A172 (cell line): Measurements from ENCODE around the gene RYR1. TPM values are rescaled to one million over a fixed set of nuclear protein-coding genes. Genes with fewer than 3 reads are reported as not detected.
A peak's percentile ranks its signal among the peaks of the same experiment; 100 is the strongest.
"Not testable (repeated sequence)": the region's sequence is repeated elsewhere in the genome, so short reads cannot be mapped to it uniquely, and the experiment has no call there.

Experiments
- DNase-seq: peaks from one replicate; pipeline ENCODE4 v3.0.0-alpha.2; 2015; ENCODE audit warnings: low spot score
- total RNA-seq: library from RNA; depleted of rRNA; stranded (reverse); fragments of >200 nt; shearing (Covaris generic); gene quantifications from 2 replicates; pipeline ENCODE4 v1.2.3, GENCODE V29; 2014

Gene RYR1
- total RNA-seq, 1 experiment from 2014 or later = not detected

GRCh38 chr19:38538793-38539528 is 105.5 kb downstream of the RYR1 start:
- no peak for DNase-seq

DNA sequence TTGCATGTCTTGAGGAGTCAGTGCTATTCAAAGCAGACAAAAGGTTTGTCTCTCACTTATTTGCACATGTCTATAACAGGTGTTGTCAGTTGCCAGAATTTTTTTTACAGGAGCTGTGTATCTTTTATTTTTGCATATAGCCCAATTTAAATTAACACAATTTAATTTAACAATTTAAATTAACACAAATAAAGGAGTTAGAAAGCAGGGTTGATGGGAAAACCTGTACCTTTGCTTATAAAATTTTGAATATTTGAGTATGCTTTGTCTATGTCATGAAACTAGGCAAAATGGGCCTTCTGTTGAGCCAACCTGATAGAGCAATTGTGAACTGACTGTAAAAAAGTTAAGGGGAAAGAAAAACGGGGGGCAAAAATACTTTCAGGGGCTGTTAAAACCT is 106.3 kb downstream of the RYR1 start:
- no peak for DNase-seq

GRCh38 chr19:38542040-38542439 is 108.5 kb downstream of the RYR1 start:
- DNase-seq = no peak

GRCh38 chr19:38543286-38543806 is 109.9 kb downstream of the RYR1 start:
- DNase-seq = no peak

DNA sequence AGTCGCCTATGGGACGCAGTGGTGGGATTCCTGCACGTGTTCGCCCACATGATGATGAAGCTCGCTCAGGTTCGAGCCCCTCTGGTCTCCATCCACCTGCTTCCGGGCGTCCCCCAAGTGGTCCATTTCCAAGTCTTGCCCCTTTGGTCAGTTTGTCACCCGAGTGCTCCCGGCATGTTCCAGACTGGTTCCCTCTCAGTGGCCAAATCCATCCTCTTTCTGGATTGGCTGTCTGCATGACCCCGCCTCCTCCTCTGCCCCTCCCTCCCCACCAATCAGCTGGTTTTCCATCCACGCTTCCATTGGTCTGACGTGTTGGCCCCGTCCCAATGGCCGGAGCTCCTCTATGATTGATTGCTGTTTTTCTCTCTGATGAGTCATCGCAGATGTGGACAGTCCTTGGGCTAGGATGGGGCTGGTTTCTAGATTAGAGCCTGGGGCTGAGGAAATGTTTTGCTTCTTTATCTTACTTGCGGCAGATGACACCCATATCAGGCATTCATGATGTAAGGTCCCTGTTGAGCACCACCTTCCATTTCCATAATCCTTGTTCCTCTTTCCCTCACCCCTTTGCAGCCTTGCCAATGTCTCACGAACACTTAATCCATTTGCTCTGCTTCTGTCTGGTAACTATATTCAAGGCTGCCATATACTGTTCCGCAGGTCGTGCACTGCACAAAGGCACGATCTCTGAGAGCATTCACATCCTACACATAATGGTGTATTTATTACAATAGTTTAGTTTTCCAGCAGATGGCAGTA is 110.5 kb downstream of the RYR1 start:
- DNase-seq = peak; percentile 99

- peak; percentile 33 for DNase-seq
Measured at GRCh38 chr19:38544569-38545315, 111.3 kb downstream of the RYR1 start.

GRCh38 chr19:38545596-38545995 is 112.1 kb downstream of the RYR1 start:
- no peak for DNase-seq

GRCh38 chr19:38547421-38547820 is 113.9 kb downstream of the RYR1 start:
- DNase-seq = no peak

DNA sequence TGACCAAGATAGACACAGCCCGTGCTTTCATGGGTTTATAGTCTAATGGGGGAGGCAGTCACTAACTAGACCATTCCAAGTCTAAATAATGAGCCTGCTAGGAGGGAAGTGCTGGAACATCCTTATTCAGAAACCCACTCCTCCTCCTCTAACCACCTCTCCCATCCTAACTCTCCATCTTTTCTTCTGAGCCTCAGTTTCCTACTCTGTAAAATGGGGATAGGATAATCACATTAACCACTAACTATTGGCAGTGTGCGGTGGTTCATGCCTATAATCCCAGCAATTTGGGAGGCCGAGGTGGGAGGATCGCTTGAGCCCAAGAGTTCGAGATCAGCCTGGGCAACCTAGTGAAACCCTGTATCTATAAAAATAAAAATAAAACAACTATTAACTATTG is 115.6 kb downstream of the RYR1 start:
- DNase-seq = no peak

DNA sequence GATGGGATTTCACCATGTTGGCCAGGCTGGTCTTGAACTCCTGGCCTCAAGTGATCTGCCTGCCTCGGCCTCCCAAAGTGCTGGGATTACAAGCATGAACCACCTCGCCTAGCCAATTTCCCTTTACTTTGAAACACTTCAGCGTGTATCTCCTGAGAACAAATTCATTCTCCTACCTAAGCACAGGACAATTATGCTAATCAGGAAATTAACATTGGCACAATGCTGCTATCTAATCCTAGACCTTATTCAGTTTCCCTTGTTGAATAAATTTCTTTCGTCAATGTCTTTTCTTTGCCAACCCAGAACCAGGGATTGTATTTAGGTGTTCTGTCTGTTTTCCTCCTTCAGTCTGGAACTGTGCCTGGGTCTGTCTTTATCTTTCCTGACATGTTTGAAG is 116.5 kb downstream of the RYR1 start:
- no peak for DNase-seq

DNA sequence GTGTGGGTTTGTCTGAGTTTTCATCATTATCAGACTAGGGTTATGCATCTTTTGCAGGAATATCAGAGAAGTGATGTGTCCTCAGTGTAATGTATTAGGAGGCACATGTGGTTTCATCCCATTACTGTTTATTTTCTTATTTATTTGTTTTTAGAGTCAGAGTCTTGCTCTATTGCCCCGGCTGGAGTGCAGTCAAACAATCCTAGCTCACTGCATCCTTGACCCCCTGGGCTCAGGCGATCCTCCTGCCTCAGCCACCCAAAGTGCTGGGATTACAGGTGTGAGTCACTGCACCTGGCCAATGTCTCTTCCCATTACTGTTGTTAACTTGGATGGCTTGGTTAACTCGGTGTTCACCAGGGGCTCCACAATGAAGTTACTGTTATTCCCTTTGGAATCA is 116.9 kb downstream of the RYR1 start:
- no peak for DNase-seq

- DNase-seq = no peak
Measured at GRCh38 chr19:38551450-38551813, 117.9 kb downstream of the RYR1 start.

- DNase-seq = not testable (repeated sequence)
Measured at GRCh38 chr19:38553239-38553638, 119.7 kb downstream of the RYR1 start.

DNA sequence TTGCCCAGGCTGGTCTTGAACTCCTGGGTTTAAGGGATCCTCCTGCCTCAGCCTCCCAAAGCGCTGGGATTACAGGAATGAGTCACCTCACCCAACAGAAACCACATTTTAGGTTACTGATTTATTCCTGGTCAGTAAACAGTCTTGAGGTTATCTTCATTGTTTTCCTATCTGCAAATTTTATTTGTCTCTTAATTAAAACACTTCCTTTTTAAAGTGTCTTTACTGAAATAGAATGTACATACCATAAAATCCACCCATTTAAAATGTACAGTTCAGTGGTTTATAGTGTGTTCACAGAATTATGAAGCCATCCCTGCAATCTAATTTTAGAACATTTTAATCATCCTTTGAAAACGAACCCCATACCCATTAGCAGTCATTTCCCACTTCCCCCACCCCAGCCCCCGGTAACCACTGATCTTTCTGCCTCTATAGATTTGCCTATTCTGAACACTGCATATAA is 121.2 kb downstream of the RYR1 start:
- DNase-seq = no peak

DNA sequence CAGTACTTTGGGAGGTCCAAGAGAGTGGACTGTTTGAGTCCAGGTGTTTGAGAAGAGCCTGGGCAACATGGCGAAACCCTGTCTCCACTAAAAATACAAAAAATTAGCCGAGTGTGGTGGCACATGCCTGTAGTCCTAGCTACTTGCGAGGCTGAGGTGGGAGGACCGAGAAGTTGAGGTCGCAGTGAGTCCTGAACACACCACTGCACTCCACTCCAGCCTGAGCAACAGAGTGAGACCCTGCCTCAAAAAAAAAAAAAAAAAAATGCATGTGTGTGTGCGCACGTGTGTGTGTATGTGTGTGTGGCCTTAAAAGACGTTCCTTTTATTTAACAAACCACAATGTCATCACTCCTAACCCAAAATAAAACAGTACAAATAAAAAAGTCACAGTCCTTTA is 121.7 kb downstream of the RYR1 start:
- DNase-seq = no peak

DNA sequence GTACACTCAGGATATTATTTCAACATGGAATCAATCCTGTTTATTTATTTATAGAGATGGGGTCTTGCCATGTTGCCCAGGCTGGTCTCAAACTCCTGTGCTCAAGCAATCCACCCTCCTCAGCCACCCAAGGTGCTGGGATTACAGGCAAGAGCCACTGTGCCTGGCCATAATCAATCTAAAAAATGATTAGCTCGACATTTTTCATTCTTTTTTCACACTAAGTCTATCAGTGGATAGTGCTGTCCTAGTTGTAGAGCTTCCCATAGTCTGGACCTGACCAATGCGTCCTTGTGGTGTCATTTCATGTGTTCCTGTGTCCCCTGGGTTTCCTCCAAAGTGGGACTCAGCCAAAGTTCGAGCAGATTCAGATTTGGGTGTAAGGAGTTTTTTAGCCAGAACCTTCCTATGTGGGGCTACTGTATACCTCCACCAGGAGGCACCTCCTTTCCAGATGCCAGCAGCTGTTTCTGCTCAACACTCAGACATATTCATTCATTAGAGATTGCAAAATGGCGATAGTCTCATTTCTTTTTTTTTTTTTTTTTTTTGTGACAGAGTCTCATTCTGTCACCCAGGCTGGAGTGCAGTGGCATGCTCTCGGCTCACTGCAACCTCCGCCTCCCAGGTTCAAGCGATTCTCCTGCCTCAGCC is 123.2 kb downstream of the RYR1 start:
- DNase-seq = no peak

DNA sequence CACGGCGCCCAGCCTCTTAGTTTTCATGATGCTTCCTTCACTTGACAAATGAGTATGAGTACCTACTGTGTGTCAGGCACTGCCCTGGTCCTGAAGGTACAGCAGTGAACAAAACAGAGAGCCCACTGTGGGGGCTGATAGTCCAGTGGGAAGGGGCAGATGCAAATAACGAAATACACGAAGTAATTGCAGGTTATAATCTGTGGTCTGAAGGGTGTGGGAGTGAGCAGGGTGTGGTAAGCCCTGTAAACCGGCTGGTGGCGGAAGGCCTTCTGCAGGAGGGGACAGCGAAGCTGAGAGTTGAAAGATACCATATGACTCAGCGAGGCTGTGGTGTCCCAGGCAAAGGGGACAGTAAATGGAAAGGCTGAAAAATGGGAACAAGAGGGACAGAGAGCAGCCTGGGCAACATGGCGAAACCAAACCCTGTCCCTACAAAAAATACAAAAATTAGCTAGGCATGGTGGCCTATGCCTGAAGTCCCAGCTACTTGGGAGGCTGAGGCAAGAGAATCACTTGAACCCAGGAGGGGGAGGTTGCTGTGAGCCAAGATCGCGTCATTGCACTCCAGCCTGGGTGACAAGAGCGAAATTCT is 123.8 kb downstream of the RYR1 start:
- DNase-seq = peak; percentile 36

DNA sequence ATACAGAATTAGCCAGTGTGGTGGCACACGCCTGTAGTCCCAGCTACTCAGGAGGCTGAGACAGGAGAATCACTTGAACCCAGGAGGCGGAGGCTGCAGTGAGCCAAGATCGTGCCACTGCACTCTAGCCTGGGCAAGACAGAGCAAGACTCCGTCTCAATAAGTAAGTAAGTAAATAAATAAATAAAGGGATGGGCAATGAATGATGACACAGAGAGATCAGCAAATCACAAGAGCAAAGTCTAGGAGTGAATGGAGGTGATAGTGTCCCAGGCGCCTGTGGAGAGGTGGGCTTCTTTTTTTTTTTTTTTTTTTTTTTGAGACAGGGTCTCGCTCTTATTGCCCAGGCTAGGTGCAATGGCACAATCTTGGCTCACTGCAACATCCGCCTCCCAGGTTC is 125.4 kb downstream of the RYR1 start:
- DNase-seq = not testable (repeated sequence)

DNA sequence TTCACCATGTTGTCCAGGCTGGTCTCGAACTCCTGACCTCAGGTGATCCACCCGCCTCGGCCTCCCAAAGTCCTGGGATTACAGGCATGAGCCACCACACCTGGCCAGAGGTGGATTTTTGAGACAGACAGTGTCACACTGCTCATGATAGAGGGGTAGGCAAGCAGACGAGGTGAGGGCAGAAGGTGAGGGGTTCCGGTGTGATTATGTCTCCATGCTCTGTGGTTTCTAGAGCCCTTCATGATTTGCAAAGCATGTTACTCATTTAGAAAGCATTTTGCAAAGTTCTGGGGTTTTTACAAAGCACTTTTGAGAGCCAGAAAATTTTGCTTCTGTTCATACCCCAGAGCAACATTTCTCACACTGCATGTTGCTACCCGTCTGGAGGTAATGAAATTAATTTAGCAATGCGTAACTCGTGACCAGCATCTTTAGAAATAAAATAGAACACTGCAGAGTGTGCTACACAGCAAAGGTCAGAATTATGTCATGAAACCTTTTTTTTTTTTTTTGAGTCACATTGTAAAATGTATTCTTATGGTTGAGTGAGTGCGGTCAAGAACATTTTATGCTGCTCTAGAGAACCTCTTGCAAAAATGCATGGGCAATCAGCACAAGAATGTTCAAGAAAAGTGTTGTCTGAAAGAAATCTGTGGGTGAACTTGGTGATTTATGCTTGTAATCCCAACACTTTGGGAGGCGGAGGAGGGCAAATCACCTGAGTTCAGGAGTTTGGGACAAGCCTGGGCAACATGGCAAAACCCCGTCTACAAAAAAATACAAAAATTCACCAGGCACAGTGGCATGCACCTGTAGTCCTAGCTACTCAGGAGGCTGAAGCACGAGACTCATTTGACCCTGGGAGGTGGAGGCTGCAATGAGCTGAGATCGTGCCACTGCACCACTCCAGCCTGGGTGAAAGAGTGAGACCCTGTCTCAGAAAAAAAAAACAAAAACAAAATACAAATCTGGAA is 126.2 kb downstream of the RYR1 start:
- DNase-seq = peak; percentile 25

DNA sequence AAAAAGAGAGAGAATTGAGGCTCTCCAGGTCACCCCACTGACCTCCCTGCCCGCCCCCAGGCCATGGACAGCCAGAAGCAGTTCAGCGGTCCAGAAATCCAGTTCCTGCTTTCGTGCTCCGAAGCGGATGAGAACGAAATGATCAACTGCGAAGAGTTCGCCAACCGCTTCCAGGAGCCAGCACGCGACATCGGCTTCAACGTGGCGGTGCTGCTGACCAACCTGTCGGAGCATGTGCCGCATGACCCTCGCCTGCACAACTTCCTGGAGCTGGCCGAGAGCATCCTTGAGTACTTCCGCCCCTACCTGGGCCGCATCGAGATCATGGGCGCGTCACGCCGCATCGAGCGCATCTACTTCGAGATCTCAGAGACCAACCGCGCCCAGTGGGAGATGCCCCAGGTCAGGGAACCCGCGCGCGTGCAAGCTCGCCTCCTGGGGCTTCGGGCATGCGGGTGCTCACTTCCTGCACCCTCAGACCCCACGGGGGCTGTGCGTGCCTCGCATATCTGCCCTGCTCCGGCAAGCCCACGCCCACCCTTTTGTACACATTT is 127.6 kb downstream of the RYR1 start:
- DNase-seq = no peak
